ENCODE measurements around the gene RASAL3.

Gene RASAL3

GRCh38 chr19:15469513-15470297, 5.4 kb upstream of the RASAL3 start (continued):
- TF ChIP-seq, protein P1, sequence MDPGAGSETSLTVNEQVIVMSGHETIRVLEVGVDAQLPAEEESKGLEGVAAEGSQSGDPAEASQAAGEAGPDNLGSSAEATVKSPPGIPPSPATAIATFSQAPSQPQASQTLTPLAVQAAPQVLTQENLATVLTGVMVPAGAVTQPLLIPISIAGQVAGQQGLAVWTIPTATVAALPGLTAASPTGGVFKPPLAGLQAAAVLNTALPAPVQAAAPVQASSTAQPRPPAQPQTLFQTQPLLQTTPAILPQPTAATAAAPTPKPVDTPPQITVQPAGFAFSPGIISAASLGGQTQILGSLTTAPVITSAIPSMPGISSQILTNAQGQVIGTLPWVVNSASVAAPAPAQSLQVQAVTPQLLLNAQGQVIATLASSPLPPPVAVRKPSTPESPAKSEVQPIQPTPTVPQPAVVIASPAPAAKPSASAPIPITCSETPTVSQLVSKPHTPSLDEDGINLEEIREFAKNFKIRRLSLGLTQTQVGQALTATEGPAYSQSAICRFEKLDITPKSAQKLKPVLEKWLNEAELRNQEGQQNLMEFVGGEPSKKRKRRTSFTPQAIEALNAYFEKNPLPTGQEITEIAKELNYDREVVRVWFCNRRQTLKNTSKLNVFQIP (CRISPR knock-in tag; IDR thresholded peaks at IDR 0.05; ENCODE audit: borderline replicate concordance, low read depth), result no peak

- TF ChIP-seq ZFP3 (CRISPR knock-in tag; IDR thresholded peaks at IDR 0.05), result no peak
- TF ChIP-seq OSR1 (CRISPR knock-in tag; IDR thresholded peaks at IDR 0.05), result no peak
- no peak for TF ChIP-seq CSDC2 (CRISPR knock-in tag; IDR thresholded peaks at IDR 0.05)
- no peak for TF ChIP-seq TSHZ2 (CRISPR knock-in tag; IDR thresholded peaks at IDR 0.05)
- no peak for TF ChIP-seq BACH2 (CRISPR knock-in tag; IDR thresholded peaks at IDR 0.05; ENCODE audit: borderline replicate concordance)
- TF ChIP-seq PATZ1 (CRISPR knock-in tag; IDR thresholded peaks at IDR 0.05; ENCODE audit: borderline replicate concordance), result no peak
- no peak for TF ChIP-seq ISL1 (CRISPR knock-in tag; IDR thresholded peaks at IDR 0.05)
- TF ChIP-seq TOX (CRISPR knock-in tag; IDR thresholded peaks at IDR 0.05; ENCODE audit: borderline replicate concordance), result no peak
- no peak for TF ChIP-seq ZNF8 (CRISPR knock-in tag; IDR thresholded peaks at IDR 0.05)
- TF ChIP-seq GLIS3 (CRISPR knock-in tag; IDR thresholded peaks at IDR 0.05), result no peak
- TF ChIP-seq, protein P1 (CRISPR knock-in tag; IDR thresholded peaks at IDR 0.05; ENCODE audit: borderline replicate concordance, low read depth), result no peak
- no peak for TF ChIP-seq ZC3H10 (CRISPR knock-in tag; IDR thresholded peaks at IDR 0.05)
- TF ChIP-seq ZNF70 (CRISPR knock-in tag; IDR thresholded peaks at IDR 0.05), result no peak
- TF ChIP-seq ARNTL (CRISPR knock-in tag; IDR thresholded peaks at IDR 0.05; ENCODE audit: borderline replicate concordance, low read depth), result no peak
- TF ChIP-seq PPARA (CRISPR knock-in tag; IDR thresholded peaks at IDR 0.05; ENCODE audit: borderline replicate concordance), result no peak
- TF ChIP-seq SNAI2 (CRISPR knock-in tag; IDR thresholded peaks at IDR 0.05), result no peak
- TF ChIP-seq, protein P2, sequence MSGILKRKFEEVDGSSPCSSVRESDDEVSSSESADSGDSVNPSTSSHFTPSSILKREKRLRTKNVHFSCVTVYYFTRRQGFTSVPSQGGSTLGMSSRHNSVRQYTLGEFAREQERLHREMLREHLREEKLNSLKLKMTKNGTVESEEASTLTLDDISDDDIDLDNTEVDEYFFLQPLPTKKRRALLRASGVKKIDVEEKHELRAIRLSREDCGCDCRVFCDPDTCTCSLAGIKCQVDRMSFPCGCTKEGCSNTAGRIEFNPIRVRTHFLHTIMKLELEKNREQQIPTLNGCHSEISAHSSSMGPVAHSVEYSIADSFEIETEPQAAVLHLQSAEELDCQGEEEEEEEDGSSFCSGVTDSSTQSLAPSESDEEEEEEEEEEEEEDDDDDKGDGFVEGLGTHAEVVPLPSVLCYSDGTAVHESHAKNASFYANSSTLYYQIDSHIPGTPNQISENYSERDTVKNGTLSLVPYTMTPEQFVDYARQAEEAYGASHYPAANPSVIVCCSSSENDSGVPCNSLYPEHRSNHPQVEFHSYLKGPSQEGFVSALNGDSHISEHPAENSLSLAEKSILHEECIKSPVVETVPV (CRISPR knock-in tag; IDR thresholded peaks at IDR 0.05), result no peak
- no peak for TF ChIP-seq RARB (CRISPR knock-in tag; IDR thresholded peaks at IDR 0.05)
- no peak for TF ChIP-seq ESRRG (CRISPR knock-in tag; IDR thresholded peaks at IDR 0.05)
- TF ChIP-seq ZFP30 (CRISPR knock-in tag; IDR thresholded peaks at IDR 0.05), result no peak
Measured at GRCh38 chr19:15468675-15469512, 4.5 kb upstream of the RASAL3 start.

More at GRCh38 chr19:15468675-15469512, 4.5 kb upstream of the RASAL3 start:
- no peak for ATAC-seq
